ENCODE results near the gene GLI2.

The GLI2 gene

GRCh38 chr2:120758181-120759144 lies 22.8 kb downstream of the GLI2 start:
- no peak for DNase-seq (ENCODE audit: low read depth)

- DNase-seq (ENCODE audit: low read depth): no peak
These were observed 24.1 kb downstream of the GLI2 start for GRCh38 chr2:120759543-120760331.

GRCh38 chr2:120760446-120761135 lies 24.9 kb downstream of the GLI2 start:
- DNase-seq (ENCODE audit: low read depth): no peak

GRCh38 chr2:120761164-120761861 lies 25.6 kb downstream of the GLI2 start:
- DNase-seq (ENCODE audit: low read depth): no peak

GRCh38 chr2:120761911-120762310 lies 26.2 kb downstream of the GLI2 start:
- DNase-seq (ENCODE audit: low read depth): no peak

GRCh38 chr2:120762341-120763061 lies 26.8 kb downstream of the GLI2 start:
- DNase-seq (ENCODE audit: low read depth): no peak

- no peak for DNase-seq (ENCODE audit: low read depth)
These were observed 27.8 kb downstream of the GLI2 start for GRCh38 chr2:120763508-120763907.

GRCh38 chr2:120763931-120764330 lies 28.3 kb downstream of the GLI2 start:
- no peak for DNase-seq (ENCODE audit: low read depth)

GRCh38 chr2:120764492-120764891 lies 28.8 kb downstream of the GLI2 start:
- DNase-seq (ENCODE audit: low read depth): no peak

GRCh38 chr2:120764991-120765677 lies 29.5 kb downstream of the GLI2 start:
- DNase-seq (ENCODE audit: low read depth): no peak

GRCh38 chr2:120765678-120766469 lies 30.2 kb downstream of the GLI2 start:
- DNase-seq (ENCODE audit: low read depth): no peak

GRCh38 chr2:120766470-120767351 lies 31.0 kb downstream of the GLI2 start:
- DNase-seq (ENCODE audit: low read depth): no peak

- no peak for DNase-seq (ENCODE audit: low read depth)
These were observed 31.9 kb downstream of the GLI2 start for GRCh38 chr2:120767486-120768005.

GRCh38 chr2:120768112-120769048 lies 32.7 kb downstream of the GLI2 start:
- no peak for DNase-seq (ENCODE audit: low read depth)

- DNase-seq (ENCODE audit: low read depth): no peak
These were observed 33.6 kb downstream of the GLI2 start for GRCh38 chr2:120769076-120769786.

GRCh38 chr2:120769787-120770120 lies 34.1 kb downstream of the GLI2 start:
- DNase-seq (ENCODE audit: low read depth): no peak

- DNase-seq (ENCODE audit: low read depth): no peak
These were observed 34.5 kb downstream of the GLI2 start for GRCh38 chr2:120770176-120770575.

All from T-helper 22 cell (primary cell).